ENCODE results near the gene ZBTB21. TPM values are rescaled to one million over a fixed set of nuclear protein-coding genes. Genes with fewer than 3 reads are reported as not detected.

Gene ZBTB21
- total RNA-seq, 6 donors from 2014 or later: 12.4 to 28.3 (median 16.7) TPM

GRCh38 chr21:42039911-42040351 lies 29.8 kb upstream of the ZBTB21 start:
- 54 to 73% methylated on average over 9 to 12 of the region's 12 CpGs for WGBS, 2 donors
- peak overlapping the region in 3 of 4 donors; percentile 36 to 73 (median 62) for H3K27ac ChIP-seq

GRCh38 chr21:42039470-42039901 lies 29.3 kb upstream of the ZBTB21 start:
- ATAC-seq (ENCODE audit: low FRiP score in 2 of 2) (peak; percentile 61 to 64), DNase-seq (peak in 1 of 2 donors; percentile 65)
- H3K27me3 ChIP-seq: no peaks in the 10 kb centered on the region
- H3K4me3 ChIP-seq: no peak overlapping the region
- no peaks in the 10 kb centered on the region for H3K36me3 ChIP-seq
- WGBS, 2 donors: 35 to 48% methylated on average over 2 to 5 of the region's 5 CpGs
- H3K9me3 ChIP-seq: no peaks in the 10 kb centered on the region
- TF ChIP-seq EP300 (IDR thresholded peaks at IDR 0.05) (peak; percentile 55 to 96 (median 73)), POLR2A (IDR thresholded peaks at IDR 0.05) (no peak), POLR2AphosphoS5 (IDR thresholded peaks at IDR 0.05) (peak; percentile 64 to 89)
- peak overlapping the region in 3 of 4 donors; percentile 36 to 73 (median 62) for H3K27ac ChIP-seq
- peaks cover 0 to 16% (median 12%) of the 10 kb centered on the region in 4 donors for H3K4me1 ChIP-seq

More at GRCh38 chr21:42039911-42040351, 29.8 kb upstream of the ZBTB21 start:
- H3K36me3 ChIP-seq: no peaks in the 10 kb centered on the region
- H3K9me3 ChIP-seq: no peaks in the 10 kb centered on the region
- DNase-seq (no peak), ATAC-seq (ENCODE audit: low FRiP score in 2 of 2) (peak in 1 of 2 donors; percentile 48)
- H3K4me3 ChIP-seq: no peak overlapping the region
- no peak for TF ChIP-seq CTCF (IDR thresholded peaks at IDR 0.05)
- H3K4me1 ChIP-seq: peaks cover 0 to 16% (median 12%) of the 10 kb centered on the region in 4 donors
- H3K27me3 ChIP-seq: no peaks in the 10 kb centered on the region

- 64 to 66% methylated on average over 7 to 8 of the region's 8 CpGs for WGBS, 2 donors
- Histone ChIP-seq H3K4me1 (peaks cover 0 to 16% (median 12%) of the 10 kb centered on the region in 4 donors), H3K9me3 (no peaks in the 10 kb centered on the region), H3K27me3 (no peaks in the 10 kb centered on the region), H3K27ac (peak overlapping the region in 2 of 4 donors; percentile 15 to 73), H3K4me3 (no peak overlapping the region), H3K36me3 (no peaks in the 10 kb centered on the region)
- ATAC-seq (ENCODE audit: low FRiP score in 2 of 2): no peak
- TF ChIP-seq POLR2A (IDR thresholded peaks at IDR 0.05): no peak
- no peak for TF ChIP-seq POLR2AphosphoS5 (IDR thresholded peaks at IDR 0.05)
- no peak for TF ChIP-seq EP300 (IDR thresholded peaks at IDR 0.05)
- no peak for TF ChIP-seq CTCF (IDR thresholded peaks at IDR 0.05)
- no peak for DNase-seq
Measured at GRCh38 chr21:42038826-42039425, 28.8 kb upstream of the ZBTB21 start.

GRCh38 chr21:42038393-42038792 lies 28.2 kb upstream of the ZBTB21 start:
- WGBS, 2 donors: 92 to 96% methylated on average over 10 of the region's 10 CpGs
- no peaks in the 10 kb centered on the region for H3K27me3 ChIP-seq
- no peak overlapping the region for H3K4me3 ChIP-seq
- DNase-seq (no peak), ATAC-seq (ENCODE audit: low FRiP score in 2 of 2) (no peak)
- no peaks in the 10 kb centered on the region for H3K36me3 ChIP-seq
- no peaks in the 10 kb centered on the region for H3K9me3 ChIP-seq
- H3K4me1 ChIP-seq: peaks cover 0 to 16% (median 12%) of the 10 kb centered on the region in 4 donors
- peak overlapping the region in 1 of 4 donors; percentile 73 for H3K27ac ChIP-seq
- no peak for TF ChIP-seq EP300 (IDR thresholded peaks at IDR 0.05)
- TF ChIP-seq CTCF (IDR thresholded peaks at IDR 0.05): no peak
- no peak for TF ChIP-seq POLR2AphosphoS5 (IDR thresholded peaks at IDR 0.05)
- TF ChIP-seq POLR2A (IDR thresholded peaks at IDR 0.05): no peak

GRCh38 chr21:42037943-42038342 lies 27.8 kb upstream of the ZBTB21 start:
- no peak for DNase-seq

More at GRCh38 chr21:42037943-42038342, 27.8 kb upstream of the ZBTB21 start:
- Histone ChIP-seq H3K27ac (no peak overlapping the region), H3K9me3 (no peaks in the 10 kb centered on the region), H3K4me1 (peaks cover 0 to 16% (median 12%) of the 10 kb centered on the region in 4 donors), H3K4me3 (no peak overlapping the region), H3K36me3 (no peaks in the 10 kb centered on the region), H3K27me3 (no peaks in the 10 kb centered on the region)
- 49 to 58% methylated on average over 12 of the region's 12 CpGs for WGBS, 2 donors
- TF ChIP-seq EP300 (IDR thresholded peaks at IDR 0.05) (no peak), POLR2A (IDR thresholded peaks at IDR 0.05) (no peak), CTCF (IDR thresholded peaks at IDR 0.05) (no peak), POLR2AphosphoS5 (IDR thresholded peaks at IDR 0.05) (no peak)
- no peak for ATAC-seq (ENCODE audit: low FRiP score in 2 of 2)

Measured in upper lobe of left lung (tissue), 6 donors.